Adrenal gland (tissue), 12 donors: ENCODE data around the gene ICA1. TPM values are rescaled to one million over a fixed set of nuclear protein-coding genes. Genes with fewer than 3 reads are reported as not detected.

Source experiments
- DNase-seq, 7 donors: peaks; one replicate each; pipeline ENCODE4 v3.0.0-alpha.2; 2019 to 2020
- H3K27ac ChIP-seq, 5 donors: fragments of 200-600 bp; sonication (generic) in 4 of 5; 1 replicate in 3 of 5; 2 replicates in 2 of 5; pipeline versions ENCODE4 v1.5.1 to v1.8.0; 2016 to 2020; ENCODE audit warnings: mild to moderate bottlenecking in 1 of 5
- H3K27me3 ChIP-seq: fragments of 200-600 bp; 2 replicates; pipeline ENCODE4 v1.8.0; 2021
- H3K36me3 ChIP-seq, 2 donors: fragments of 200-600 bp; replicated peaks in 1 of 2; 1 replicate in 1 of 2; 2 replicates in 1 of 2; pipeline versions ENCODE4 v1.5.1 to v1.8.0; 2018 to 2022
- H3K4me1 ChIP-seq, 2 donors: fragments of 200-600 bp; replicated peaks in 1 of 2; 1 replicate in 1 of 2; 2 replicates in 1 of 2; pipeline versions ENCODE4 v1.5.1 to v1.8.0; 2018 to 2021
- H3K4me3 ChIP-seq, 4 donors: fragments of 200-600 bp; sonication (generic) in 3 of 4; one replicate each; pipeline ENCODE4 v1.5.1; 2016 to 2018
- H3K9me3 ChIP-seq, 3 donors: fragments of 200-600 bp; sonication (generic) in 1 of 3; replicated peaks in 1 of 3; 1 replicate in 2 of 3; 2 replicates in 1 of 3; pipeline versions ENCODE4 v1.5.1 to v1.8.0; 2016 to 2021
- POLR2A ChIP-seq, 2 donors: fragments of 450-650 bp; IDR thresholded peaks; one replicate each; pipeline ENCODE4 v1.6.1; 2017; ENCODE audit warnings: antibody characterized with exemption in 2 of 2, mild to moderate bottlenecking in 2 of 2, moderate library complexity in 1 of 2
- WGBS, 4 donors: extraction: QIAGEN DNeasy Blood & Tissue Kit in 2 of 4; methylation state at CpG; one replicate each; pipeline versions ENCODE4 v1.1.5 to v1.1.7; 2013 to 2017; 5-methylcytosine and 5-hydroxymethylcytosine counted together
- intact Hi-C, 2 donors: fragments of 100-400 bp; cut with DNase I; formaldehyde crosslinking; loops; one replicate each; pipeline versions ENCODE4 v1.14.1 to v1.15.0; 2022 to 2023
- polyA plus RNA-seq, 3 donors: library from polyadenylated mRNA; stranded (reverse); fragments of 200-250 nt in 2 of 3; fragments of 350-450 nt in 1 of 3; fragmentation: Illumina TruSeq in 1 of 3; extraction: RNeasy Lipid Tissue Mini Kit (QIAGEN cat#74804) in 1 of 3; gene quantifications; one replicate each; pipeline ENCODE4 v1.2.3, GENCODE V29; 2013 to 2014
- total RNA-seq, 9 donors: library from RNA; depleted of rRNA in 4 of 9; stranded (reverse); fragments of >200 nt in 4 of 9; fragments of 120-200 nt in 1 of 9; fragmentation: NEBNext Ultra II Directional in 1 of 9; extraction: Animal tissue kit (Norgen Biotek cat#: 25700) in 1 of 9; gene quantifications; one replicate each; pipeline versions ENCODE4 v1.1.0 to v1.2.4, GENCODE V29; 2013 to 2023
- TF ChIP-seq, protein P1 (sequence below), 6 experiments: fragments of 450-650 bp in 4 of 6; fragments of 200-600 bp in 2 of 6; sonication (generic) in 1 of 6; IDR thresholded peaks; 1 replicate in 5 of 6; 2 replicates in 1 of 6; pipeline versions ENCODE4 v1.5.1 to v1.8.0; 2016 to 2021; ENCODE audit warnings: antibody characterized with exemption in 6 of 6, mild to moderate bottlenecking in 2 of 6, moderate library complexity in 1 of 6
- donor health status: healthy with polysubstance abuse.
- donor health status: Bipolar disorder and iron deficiency.
- donor health status: DM: yes; HTN: yes; CAD: no.
- donor health status: DM: no; HTN: no; CAD: no.
- donor health status: DM: no; HTN: no; CAD: no.
- donor health status: DM: yes; HTN: yes; CAD: no.

The ICA1 gene
- total and polyA plus RNA-seq, 12 donors, result 5.0 to 16.1 (median 8.4) TPM; not detected in 1

DNA sequence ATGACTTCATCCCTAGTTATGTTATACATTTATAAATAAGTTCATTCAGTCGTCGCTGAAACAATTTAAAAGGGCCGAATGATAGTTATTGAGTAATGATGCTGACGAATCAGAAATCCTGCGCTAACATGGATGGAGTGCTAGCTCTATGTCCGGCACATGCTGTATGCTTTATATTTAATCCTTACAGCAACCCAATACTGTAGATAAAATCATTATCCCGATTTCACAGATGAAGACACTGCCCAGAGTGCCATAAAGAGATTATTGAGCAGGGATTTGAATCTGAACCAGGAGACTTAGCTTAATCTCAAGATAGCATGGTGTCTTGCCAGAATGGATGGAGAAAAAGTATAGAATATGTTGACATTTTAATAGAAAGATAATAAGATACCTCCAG, 1.1 kb upstream of the ICA1 start:
- no peak overlapping the region for H3K4me3 ChIP-seq
- WGBS, 4 donors, result 75 to 89% (median 84%) methylated on average over 7 of the region's 7 CpGs

DNA sequence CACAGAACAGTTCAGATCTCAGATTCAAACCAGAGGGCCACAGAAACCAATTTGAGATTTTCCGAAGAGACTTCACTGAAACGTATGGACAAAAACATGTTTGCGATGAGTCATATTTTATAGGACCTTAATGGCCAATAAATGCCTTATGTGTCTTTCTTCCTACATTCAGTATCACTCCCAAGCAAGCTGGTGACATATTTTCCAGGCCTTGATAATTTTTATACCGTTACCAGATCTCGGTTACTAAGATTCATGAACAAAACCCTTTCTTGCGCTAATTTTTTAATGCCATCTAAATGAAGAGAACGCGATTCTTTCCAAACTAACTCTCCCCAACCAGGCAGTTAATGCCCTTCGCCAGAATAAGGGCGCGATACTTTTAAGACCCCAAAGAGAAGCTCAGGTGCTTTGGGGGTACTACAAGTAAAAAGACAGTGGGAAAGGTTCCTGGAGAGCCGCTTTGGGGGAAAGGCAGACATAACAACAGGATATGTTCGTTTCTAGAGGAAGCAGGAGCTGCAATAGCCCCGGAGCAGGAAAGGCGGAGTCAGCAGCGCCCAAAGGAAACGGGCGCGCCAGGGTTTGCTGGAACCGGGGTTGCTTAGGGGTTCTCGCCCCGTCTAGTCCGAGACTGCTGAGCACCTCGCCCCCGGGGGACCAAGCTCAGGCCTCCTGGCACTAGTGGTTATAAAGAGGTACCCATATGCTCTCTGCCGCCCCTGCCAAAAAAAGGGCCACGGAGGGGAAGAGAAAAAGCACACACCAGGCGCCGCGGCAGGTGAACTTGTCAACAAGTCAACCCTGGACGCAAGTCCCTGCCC, 884 bp downstream of the ICA1 start:
- intact Hi-C loops, result no loop called here
- no peak for TF ChIP-seq POLR2A (IDR thresholded peaks at IDR 0.05)
- TF ChIP-seq, protein P1, sequence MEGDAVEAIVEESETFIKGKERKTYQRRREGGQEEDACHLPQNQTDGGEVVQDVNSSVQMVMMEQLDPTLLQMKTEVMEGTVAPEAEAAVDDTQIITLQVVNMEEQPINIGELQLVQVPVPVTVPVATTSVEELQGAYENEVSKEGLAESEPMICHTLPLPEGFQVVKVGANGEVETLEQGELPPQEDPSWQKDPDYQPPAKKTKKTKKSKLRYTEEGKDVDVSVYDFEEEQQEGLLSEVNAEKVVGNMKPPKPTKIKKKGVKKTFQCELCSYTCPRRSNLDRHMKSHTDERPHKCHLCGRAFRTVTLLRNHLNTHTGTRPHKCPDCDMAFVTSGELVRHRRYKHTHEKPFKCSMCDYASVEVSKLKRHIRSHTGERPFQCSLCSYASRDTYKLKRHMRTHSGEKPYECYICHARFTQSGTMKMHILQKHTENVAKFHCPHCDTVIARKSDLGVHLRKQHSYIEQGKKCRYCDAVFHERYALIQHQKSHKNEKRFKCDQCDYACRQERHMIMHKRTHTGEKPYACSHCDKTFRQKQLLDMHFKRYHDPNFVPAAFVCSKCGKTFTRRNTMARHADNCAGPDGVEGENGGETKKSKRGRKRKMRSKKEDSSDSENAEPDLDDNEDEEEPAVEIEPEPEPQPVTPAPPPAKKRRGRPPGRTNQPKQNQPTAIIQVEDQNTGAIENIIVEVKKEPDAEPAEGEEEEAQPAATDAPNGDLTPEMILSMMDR (IDR thresholded peaks at IDR 0.05), result no peak
- peak overlapping the region in 4 of 5 donors; percentile 1 to 86 (median 58) for H3K27ac ChIP-seq
- H3K36me3 ChIP-seq, result no peaks in the 10 kb centered on the region
- H3K4me1 ChIP-seq, result peaks cover 6 to 16% of the 10 kb centered on the region in 2 donors
- peak; percentile 16 to 76 (median 37) for DNase-seq
- H3K4me3 ChIP-seq, result peak overlapping the region in 2 of 4 donors; percentile 45 to 74
- H3K9me3 ChIP-seq, result no peaks in the 10 kb centered on the region
- 13 to 22% (median 14%) methylated on average over 21 to 31 of the region's 31 CpGs for WGBS, 4 donors
- H3K27me3 ChIP-seq, result peaks cover 16% of the 10 kb centered on the region

More for the DNA sequence above, 1.1 kb upstream of the ICA1 start:
- Histone ChIP-seq H3K9me3 (no peaks in the 10 kb centered on the region), H3K4me1 (peaks cover 6 to 16% of the 10 kb centered on the region in 2 donors), H3K27ac (peak overlapping the region in 1 of 5 donors; percentile 86), H3K36me3 (no peaks in the 10 kb centered on the region), H3K27me3 (peaks cover 16% of the 10 kb centered on the region)
- no peak for TF ChIP-seq POLR2A (IDR thresholded peaks at IDR 0.05)
- TF ChIP-seq, protein P1 (IDR thresholded peaks at IDR 0.05), result no peak
- no peak for DNase-seq
- intact Hi-C loops, result no loop called here

DNA sequence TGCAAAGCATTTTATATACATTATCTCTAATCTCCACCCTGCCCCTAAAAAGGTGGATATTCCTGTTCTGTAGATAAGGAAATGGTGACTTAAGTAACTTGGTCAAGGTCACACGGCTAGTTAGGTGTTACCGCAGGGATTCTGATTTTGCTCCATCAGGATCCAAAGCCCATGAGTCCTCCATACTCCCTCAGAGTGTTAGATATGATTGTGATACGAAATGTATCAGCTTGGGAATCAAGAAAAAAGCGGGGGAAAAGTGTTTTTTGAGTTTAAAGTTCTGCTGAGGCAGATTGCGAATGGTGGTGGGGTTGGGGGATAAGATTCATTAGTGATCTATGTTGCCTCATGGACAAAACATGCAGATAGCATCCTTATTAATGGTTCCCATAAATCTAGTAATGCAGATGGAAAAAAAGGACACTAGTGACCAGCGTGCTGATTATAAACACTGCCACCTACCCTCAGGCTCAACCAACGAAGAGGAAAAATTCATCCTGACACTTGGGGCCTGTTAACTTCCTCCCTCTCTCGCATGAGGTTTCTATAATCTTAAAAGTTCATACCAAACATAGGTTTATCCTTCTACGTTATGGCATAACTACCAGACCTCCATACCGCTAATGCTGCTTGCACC, 2.3 kb downstream of the ICA1 start:
- no peak overlapping the region for H3K4me3 ChIP-seq

DNA sequence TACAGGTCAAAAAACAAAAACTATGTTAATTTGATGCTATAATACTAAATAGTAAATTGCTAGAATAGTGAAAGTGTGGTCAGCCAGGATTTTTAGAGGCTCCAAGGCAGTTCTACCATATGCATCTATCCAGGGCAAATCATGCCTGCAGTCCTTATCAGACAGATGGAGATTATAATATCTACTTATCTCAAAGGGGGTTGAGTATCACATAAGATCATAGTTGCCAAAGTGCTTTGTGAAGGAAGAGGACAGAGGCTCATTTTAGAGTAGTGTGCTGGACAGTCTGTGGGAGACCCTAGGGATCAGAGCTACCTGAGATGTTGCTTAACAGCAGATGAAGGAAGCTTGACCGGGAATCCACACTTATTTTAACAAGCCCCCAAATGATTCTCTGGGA, 3.2 kb downstream of the ICA1 start:
- Histone ChIP-seq H3K4me1 (peaks cover 6 to 16% of the 10 kb centered on the region in 2 donors), H3K27me3 (peaks cover 16% of the 10 kb centered on the region), H3K27ac (no peak overlapping the region), H3K36me3 (no peaks in the 10 kb centered on the region), H3K9me3 (no peaks in the 10 kb centered on the region), H3K4me3 (no peak overlapping the region)
- intact Hi-C loops, result no loop called here
- DNase-seq, result no peak
- 86 to 97% (median 92%) methylated on average over 1 of the region's 1 CpG for WGBS, 4 donors
- TF ChIP-seq, protein P1 (IDR thresholded peaks at IDR 0.05), result no peak
- TF ChIP-seq POLR2A (IDR thresholded peaks at IDR 0.05), result no peak

More for the DNA sequence above, 2.3 kb downstream of the ICA1 start:
- 82 to 86% (median 86%) methylated on average over 10 of the region's 10 CpGs for WGBS, 4 donors
- H3K27me3 ChIP-seq, result peaks cover 16% of the 10 kb centered on the region
- peak overlapping the region in 1 of 5 donors; percentile 86 for H3K27ac ChIP-seq
- intact Hi-C loops, result no loop called here
- peaks cover 6 to 16% of the 10 kb centered on the region in 2 donors for H3K4me1 ChIP-seq
- no peak for TF ChIP-seq POLR2A (IDR thresholded peaks at IDR 0.05)
- TF ChIP-seq, protein P1 (IDR thresholded peaks at IDR 0.05), result no peak
- DNase-seq, result no peak
- H3K36me3 ChIP-seq, result no peaks in the 10 kb centered on the region
- no peaks in the 10 kb centered on the region for H3K9me3 ChIP-seq
